ENCODE data around the gene TOMM5. TPM values are rescaled to one million over a fixed set of nuclear protein-coding genes. Genes with fewer than 3 reads are reported as not detected.

TOMM5 gene
- total RNA-seq, 4 donors from 2014 or later: 91.1 to 151 (median 97.9) TPM

- no peak for TF ChIP-seq CTCF (IDR thresholded peaks at IDR 0.05)
- no peak for ATAC-seq (ENCODE audit: low FRiP score)
- DNase-seq (ENCODE audit: low spot score): no peak
Measured at GRCh38 chr9:37635808-37636207, 43.4 kb upstream of the TOMM5 start.

DNA sequence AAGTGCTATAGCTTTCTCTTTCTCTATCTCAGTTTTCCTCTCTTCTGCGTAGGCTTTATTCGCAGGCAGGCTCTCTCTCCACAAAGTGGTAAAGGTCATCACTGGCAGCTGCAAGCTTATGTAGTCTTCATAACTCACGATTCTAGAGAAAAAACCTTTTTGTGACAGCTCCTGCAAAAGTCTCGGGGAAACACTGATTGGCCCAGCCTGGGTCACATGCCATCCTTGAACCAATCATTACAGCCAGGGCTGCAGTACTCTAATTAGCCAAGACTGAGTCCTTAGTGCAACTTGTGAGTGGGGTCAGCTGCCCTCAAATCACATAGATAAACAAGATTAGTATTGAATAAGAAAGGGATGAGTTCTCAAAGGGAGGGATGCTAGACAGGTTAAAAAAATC is 40.1 kb upstream of the TOMM5 start:
- no peak for TF ChIP-seq CTCF (IDR thresholded peaks at IDR 0.05)
- ATAC-seq (ENCODE audit: low FRiP score): no peak

DNA sequence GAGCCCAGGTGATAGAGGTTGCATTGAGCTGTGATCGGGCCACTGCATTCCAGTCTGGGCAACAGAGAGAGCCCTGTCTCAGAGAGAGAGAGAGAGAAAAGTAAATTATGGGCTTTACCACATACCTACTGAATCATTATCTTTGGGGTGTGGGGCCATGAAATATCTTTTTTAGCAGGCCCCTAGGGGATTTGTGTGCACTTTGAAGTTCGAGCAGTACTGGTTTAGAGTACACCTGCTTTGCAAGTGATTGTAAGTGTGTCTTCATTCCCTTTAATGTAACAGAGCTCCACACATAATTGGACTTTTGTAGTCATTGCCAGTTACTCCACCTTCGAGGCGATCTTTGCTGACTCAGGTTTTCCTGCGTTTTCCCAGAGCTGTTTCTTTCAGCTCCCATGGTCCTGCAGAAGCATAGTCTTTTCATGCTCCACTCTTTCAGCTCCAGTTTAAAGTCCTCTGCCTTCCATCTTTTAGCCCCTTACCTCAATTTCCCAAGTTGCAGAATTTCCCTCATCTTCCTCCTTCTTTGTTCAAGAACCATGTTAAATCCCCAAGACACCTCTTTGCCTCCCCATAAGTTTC is 34.4 kb upstream of the TOMM5 start:
- DNase-seq (ENCODE audit: low spot score) (no peak), ATAC-seq (ENCODE audit: low FRiP score) (no peak)
- TF ChIP-seq CTCF (IDR thresholded peaks at IDR 0.05): no peak

More for the DNA sequence above, 40.1 kb upstream of the TOMM5 start:
- no peak for DNase-seq (ENCODE audit: low spot score)

DNA sequence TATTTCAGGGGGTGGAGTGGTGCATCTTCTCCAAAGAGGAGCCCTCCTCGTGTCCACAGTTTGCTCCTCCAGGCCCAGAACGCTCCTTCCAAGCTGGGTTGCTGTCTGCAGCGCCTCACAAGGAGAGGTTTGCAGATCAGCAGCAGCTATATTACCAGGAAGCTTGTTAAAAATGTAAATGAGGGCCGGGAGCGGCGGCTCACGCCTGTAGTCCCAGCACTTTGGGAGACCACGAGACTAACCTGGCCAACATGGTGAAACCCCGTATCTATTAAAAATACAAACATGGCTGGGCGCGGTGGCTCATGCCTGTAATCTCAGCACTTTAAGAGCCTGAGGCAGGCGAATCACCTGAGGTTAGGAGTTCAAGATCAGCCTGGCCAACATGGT is 33.4 kb upstream of the TOMM5 start:
- no peak for TF ChIP-seq CTCF (IDR thresholded peaks at IDR 0.05)
- no peak for ATAC-seq (ENCODE audit: low FRiP score)
- no peak for DNase-seq (ENCODE audit: low spot score)

- TF ChIP-seq CTCF (IDR thresholded peaks at IDR 0.05): no peak
- no peak for ATAC-seq (ENCODE audit: low FRiP score)
- DNase-seq (ENCODE audit: low spot score): no peak
Measured at GRCh38 chr9:37625036-37625757, 32.8 kb upstream of the TOMM5 start.

DNA sequence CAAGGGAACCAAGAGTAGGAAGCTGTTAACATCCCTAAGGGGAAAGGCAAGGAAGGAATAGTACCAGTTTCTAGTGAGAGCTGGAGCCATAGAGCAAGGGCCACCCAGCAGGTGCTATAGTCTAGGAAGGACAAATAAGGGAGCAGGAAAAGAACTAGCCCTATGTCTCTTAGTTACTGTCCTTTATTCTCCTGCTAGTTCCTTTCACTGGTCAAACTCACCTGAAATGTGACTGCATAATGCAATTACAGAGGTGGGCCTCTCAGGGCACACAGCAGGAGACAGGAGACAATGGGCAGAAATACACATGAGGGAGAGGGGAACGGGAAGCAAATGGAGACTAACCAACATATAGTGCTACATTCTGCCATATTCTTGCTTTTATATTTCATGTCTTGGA is 31.7 kb upstream of the TOMM5 start:
- no peak for ATAC-seq (ENCODE audit: low FRiP score)
- no peak for DNase-seq (ENCODE audit: low spot score)
- no peak for TF ChIP-seq CTCF (IDR thresholded peaks at IDR 0.05)

GRCh38 chr9:37623267-37623666 is 30.9 kb upstream of the TOMM5 start:
- DNase-seq (ENCODE audit: low spot score): no peak
- no peak for ATAC-seq (ENCODE audit: low FRiP score)

More at GRCh38 chr9:37623267-37623666, 30.9 kb upstream of the TOMM5 start:
- no peak for TF ChIP-seq CTCF (IDR thresholded peaks at IDR 0.05)

Measured in omental fat pad (tissue), 4 donors.